ENCODE measurements around the gene TCTN3. TPM values are rescaled to one million over a fixed set of nuclear protein-coding genes. Genes with fewer than 3 reads are reported as not detected.
A peak's percentile ranks its signal among the peaks of the same experiment; 100 is the strongest.

Gene TCTN3
- total and polyA plus RNA-seq, 2 of the 13 experiments (the other 11 are each of a cell fraction or from before 2014, with no cell fraction given): 53.3 to 60.0 TPM

DNA sequence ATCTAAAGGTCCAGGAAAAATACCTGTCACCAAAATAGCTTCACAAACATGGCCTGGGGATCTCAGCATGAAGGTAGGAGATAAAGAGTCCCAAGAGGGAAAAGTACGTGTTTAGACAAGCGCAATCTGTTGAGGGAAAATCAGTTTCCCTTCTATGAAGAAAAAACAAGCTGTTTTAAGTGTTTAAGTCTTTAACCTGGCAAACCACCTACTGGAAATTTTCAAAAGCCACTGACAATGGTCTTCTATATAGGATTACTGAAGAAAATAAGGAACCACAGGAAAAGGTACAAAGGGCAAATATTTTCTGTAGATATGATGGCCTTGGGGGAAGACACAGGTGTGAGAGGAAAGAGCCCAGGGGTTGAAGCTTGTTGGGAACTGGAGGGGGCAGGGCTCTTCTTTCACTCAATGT, 58.4 kb downstream of the TCTN3 start (continued):
- TF ChIP-seq, protein P1, sequence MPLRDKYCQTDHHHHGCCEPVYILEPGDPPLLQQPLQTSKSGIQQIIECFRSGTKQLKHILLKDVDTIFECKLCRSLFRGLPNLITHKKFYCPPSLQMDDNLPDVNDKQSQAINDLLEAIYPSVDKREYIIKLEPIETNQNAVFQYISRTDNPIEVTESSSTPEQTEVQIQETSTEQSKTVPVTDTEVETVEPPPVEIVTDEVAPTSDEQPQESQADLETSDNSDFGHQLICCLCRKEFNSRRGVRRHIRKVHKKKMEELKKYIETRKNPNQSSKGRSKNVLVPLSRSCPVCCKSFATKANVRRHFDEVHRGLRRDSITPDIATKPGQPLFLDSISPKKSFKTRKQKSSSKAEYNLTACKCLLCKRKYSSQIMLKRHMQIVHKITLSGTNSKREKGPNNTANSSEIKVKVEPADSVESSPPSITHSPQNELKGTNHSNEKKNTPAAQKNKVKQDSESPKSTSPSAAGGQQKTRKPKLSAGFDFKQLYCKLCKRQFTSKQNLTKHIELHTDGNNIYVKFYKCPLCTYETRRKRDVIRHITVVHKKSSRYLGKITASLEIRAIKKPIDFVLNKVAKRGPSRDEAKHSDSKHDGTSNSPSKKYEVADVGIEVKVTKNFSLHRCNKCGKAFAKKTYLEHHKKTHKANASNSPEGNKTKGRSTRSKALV (CRISPR knock-in tag; IDR thresholded peaks at IDR 0.05): no peak
- no peak for TF ChIP-seq NRL (CRISPR knock-in tag; IDR thresholded peaks at IDR 0.05; ENCODE audit: borderline replicate concordance)
- TF ChIP-seq KAT2B (IDR thresholded peaks at IDR 0.05; ENCODE audit: borderline replicate concordance, low read depth, low read length): no peak
- TF ChIP-seq CHCHD3 (CRISPR knock-in tag; IDR thresholded peaks at IDR 0.05): no peak
- TF ChIP-seq REPIN1 (CRISPR knock-in tag; IDR thresholded peaks at IDR 0.05; ENCODE audit: borderline replicate concordance, low read depth): no peak
- TF ChIP-seq TFDP1 (CRISPR knock-in tag; IDR thresholded peaks at IDR 0.05; ENCODE audit: borderline replicate concordance): no peak
- TF ChIP-seq ISL2 (CRISPR knock-in tag; IDR thresholded peaks at IDR 0.05): peak; percentile 97
- no peak for TF ChIP-seq ZNF546 (CRISPR knock-in tag; conservative IDR thresholded peaks at IDR 0.05)
- TF ChIP-seq FOSL2 (CRISPR knock-in tag; IDR thresholded peaks at IDR 0.05): no peak
- peak; percentile 46; the same call in 1 of the 2 replicates for TF ChIP-seq ETV5 (CRISPR knock-in tag; IDR thresholded peaks at IDR 0.05; ENCODE audit: borderline replicate concordance)
- TF ChIP-seq ZFP90 (CRISPR knock-in tag; IDR thresholded peaks at IDR 0.05; ENCODE audit: borderline replicate concordance): no peak
- no peak for TF ChIP-seq YY1 (IDR thresholded peaks at IDR 0.05; ENCODE audit: insufficient read depth, insufficient replicate concordance, low read depth, low read length)
- TF ChIP-seq ATF2 (CRISPR knock-in tag; IDR thresholded peaks at IDR 0.05): peak; percentile 41; the same call in 1 of the 2 replicates
- TF ChIP-seq ZEB1 (IDR thresholded peaks at IDR 0.05; ENCODE audit: insufficient replicate concordance, low read depth): peak; percentile 89
- no peak for TF ChIP-seq RNF219 (CRISPR knock-in tag; IDR thresholded peaks at IDR 0.05)
- TF ChIP-seq ZNF296 (CRISPR knock-in tag; conservative IDR thresholded peaks at IDR 0.05): no peak
- no peak for TF ChIP-seq ZNF251 (CRISPR knock-in tag; IDR thresholded peaks at IDR 0.05)
- TF ChIP-seq NCOA1 (CRISPR knock-in tag; IDR thresholded peaks at IDR 0.05): 0 out of 2 replicates have a peak, but pooled peaks have one; percentile 36
- TF ChIP-seq RBM22 (optimal IDR thresholded peaks at IDR 0.05; ENCODE audit: low read length): no peak
- no peak for TF ChIP-seq FOXO4 (CRISPR knock-in tag; conservative IDR thresholded peaks at IDR 0.05)
- no peak for TF ChIP-seq ZNF12 (CRISPR knock-in tag; IDR thresholded peaks at IDR 0.05)
- TF ChIP-seq MYPOP (CRISPR knock-in tag; IDR thresholded peaks at IDR 0.05): no peak

Measured in HepG2 (cell line).